A204.1 (cell line): ENCODE results near the gene PHACTR1.
"Not testable (repeated sequence)": the region's sequence is repeated elsewhere in the genome, so short reads cannot be mapped to it uniquely, and the experiment has no call there.

Experiments
- FAIRE-seq: peaks from 2 replicates; lab custom pipeline; 2012; peaks lifted over from hg19 to GRCh38; lab: Jason Lieb, UNC

Gene PHACTR1

DNA sequence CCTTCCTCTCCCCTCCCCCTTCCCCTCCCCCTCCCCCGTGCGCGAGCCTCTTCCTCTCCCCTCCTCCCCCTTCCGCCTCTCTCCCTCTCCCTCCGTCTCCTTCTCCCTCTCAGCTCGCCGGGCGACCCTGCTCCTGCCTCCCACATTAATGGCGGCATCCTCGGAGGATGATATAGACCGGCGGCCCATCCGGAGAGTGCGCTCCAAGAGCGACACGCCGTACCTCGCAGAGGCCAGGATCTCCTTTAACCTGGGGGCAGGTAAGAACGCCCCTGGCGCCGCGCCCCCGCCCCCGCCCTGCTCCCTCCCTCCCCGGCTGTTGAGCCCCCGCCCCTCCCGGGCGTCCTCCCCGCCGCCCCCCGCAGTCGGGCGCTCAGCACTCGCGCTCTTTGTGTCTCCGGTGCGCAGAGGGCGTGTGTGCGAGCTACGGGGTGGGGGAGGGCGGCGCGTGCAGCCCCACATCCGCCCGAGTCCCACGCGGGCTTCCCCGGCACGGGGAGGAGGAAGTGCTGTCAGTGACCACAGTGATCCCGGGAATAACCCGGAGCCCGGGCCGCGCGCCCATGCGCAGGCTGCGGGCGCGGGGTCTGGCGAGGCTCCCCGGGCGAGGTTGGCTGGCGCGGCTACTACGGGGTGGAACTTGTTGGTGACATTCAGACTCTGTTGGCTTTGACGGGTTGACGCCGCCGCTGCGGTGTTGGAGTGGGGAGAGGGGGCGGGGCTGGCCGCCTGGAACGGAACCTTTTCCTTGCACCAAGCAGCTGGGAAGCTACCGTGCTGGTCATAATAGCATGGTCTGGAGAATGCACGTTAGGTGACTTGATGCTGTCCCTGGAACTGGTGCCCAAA, 33.2 kb downstream of the PHACTR1 start:
- FAIRE-seq = no peak

DNA sequence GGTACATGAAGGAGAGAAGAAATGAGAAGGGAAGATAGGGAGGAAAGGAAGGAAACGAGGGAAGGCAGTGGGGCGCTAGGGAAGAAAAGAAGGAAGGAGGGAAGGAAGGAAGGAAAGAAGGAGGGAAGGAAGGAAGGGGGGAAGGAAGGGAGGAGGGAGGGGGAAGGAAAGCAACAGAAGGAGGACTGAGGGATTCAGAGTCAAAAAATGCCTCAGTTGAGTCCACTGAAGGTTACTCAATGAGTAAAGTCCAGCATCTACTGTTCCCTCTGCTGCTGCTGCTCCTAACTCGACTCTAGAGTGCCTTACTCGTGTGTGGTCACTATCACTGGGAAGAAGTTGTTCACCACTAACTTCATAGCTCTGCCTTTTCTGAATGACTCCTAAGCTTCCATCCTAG, 33.8 kb downstream of the PHACTR1 start:
- no peak for FAIRE-seq

DNA sequence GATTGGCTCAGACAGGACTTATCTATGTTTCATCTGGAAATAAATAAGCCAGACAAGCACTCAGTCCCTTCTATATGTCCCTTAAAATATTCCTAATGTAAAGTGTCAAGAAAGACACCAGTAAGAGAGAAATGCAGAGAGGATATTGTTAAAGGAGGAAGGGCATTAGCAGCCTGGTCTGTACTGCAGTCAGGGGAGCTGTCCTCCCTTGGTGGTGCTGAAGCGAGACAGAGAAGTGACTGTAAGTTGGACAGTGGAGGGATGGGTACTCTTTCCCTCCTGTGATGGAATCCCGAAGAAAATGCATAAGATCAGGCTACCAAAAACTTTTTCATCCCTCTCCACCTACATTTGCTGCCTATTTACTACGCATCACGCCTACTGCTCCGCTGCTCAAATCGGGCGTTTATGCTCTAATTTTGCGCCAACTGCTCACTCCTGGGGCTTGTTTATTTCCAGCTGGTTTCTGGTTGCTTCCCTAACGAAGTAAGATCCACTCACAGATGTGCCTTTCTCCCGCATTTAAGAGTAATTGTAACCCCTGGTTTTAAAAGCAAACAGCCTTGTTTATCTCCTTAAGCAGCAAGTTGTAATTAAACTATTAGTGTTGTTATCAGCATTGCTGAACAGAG, 35.2 kb downstream of the PHACTR1 start:
- no peak for FAIRE-seq

DNA sequence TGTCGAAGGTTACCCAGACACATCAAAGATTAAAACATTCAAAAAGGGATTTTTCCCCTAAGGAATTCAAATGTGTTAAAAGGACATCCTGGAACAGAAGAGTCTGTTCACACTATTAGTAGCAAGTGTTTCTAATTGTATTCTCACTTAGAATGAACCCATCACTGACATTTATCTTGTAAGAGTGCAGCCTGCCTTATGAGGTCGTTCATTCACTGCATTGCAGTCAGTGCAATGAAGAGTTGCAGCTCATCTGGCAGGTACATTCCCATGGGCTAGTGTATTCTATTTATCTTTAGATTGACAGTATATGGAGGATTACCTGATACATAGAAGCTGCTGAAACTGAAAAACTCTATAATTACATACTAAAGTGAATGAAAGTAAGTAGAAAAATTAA, 36.5 kb downstream of the PHACTR1 start:
- FAIRE-seq = no peak

DNA sequence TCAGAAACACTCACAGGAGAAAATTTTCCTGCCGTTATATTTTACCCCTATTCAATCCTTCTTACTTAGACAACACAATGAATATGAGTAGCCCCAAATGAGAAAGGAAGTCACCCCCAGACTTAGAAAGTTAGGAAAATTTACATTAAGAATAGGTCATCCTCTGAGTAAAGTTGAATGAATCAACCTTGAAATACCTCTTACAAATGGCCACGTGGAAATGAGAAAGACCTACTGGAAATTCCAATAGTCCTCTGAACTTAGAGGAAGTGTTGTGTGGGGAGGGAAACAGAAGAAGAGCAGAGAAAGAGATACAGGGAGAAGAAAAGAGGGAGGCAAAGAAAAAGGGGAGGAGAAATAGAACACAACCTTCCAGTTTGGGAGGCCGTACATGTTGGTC, 43.7 kb downstream of the PHACTR1 start:
- FAIRE-seq = no peak

DNA sequence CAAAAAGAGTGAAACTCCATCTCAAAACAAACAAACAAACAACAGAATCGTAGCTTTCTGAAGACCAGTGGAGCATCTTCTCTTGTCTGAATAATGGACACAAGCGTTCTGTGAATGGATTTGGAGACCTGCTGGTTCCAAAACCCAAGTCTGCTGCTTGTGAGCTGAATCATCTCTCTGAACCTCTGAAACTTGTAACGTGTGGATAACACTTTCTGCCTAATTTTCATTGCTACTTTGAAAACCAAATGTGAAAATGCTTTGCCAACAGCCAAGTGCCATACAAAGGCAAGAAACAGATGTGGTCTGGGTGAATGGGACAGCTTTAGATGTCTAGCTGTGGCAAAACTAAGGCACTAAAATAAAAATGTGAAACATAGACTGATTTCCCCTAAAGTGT, 44.3 kb downstream of the PHACTR1 start:
- FAIRE-seq = no peak

DNA sequence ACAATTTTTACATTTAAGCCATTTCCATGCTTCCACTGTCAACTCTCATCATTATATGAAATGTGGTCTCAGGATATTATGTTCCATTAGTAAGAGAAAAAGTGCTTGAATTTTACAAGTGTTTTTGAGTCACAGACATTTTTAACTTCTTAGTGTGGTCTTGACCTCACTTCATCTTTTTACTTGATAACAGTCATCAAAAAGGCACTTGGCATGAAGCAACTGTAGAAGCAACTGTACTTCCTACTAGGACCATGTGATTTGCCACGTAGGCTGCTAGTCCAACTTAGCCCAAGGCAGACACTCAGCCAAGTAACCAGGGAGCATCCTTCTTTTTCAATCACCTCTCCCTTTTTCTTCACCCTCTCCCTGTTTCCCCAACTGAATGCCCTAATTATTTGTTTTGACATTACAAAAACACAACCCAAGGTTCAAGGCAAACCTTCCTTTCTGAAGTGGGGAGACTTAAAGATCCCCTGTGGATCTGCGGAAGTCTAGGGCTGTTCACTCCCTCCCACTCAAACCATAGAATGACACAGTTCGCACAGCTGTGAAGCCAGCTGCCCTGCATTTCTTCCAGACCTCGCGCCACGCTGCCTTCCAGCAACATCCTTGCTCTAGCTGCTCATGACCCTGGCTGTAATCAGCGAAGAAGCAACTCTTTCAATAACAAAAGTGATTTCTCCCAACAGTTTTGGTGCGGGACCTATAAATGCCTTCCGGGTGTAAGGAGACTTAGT, 45.0 kb downstream of the PHACTR1 start:
- no peak for FAIRE-seq

DNA sequence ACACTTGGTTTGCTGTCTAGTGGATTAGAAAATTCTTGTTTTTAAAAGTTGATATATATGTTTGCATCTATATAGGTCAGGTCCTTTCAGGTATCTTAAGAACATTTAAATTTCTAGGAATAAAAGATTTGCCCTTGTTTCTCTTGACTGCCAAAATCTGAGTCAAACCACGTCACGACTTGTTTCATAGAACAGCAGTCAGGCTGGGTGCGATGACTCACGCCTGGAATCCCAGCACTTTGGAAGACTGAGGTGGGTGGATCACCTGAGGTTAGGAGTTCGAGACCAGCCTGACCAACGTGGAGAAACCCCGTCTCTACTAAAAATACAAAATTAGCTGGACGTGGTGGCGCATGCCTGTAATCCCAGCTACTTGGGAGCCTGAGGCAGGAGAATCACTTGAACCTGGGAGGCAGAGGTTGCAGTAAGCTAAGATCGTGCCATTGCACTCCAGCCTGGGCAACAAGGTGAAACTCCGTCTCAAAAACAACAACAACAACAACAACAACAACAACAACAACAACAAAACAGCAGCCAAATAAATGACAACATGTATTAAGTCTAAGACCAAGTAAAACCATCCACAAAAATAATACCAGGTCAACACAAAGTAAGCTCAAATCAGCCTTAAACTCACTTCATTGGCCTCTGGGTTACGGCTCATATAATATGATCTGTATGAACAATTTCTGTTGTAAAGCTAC, 46.3 kb downstream of the PHACTR1 start:
- not testable (repeated sequence) for FAIRE-seq

DNA sequence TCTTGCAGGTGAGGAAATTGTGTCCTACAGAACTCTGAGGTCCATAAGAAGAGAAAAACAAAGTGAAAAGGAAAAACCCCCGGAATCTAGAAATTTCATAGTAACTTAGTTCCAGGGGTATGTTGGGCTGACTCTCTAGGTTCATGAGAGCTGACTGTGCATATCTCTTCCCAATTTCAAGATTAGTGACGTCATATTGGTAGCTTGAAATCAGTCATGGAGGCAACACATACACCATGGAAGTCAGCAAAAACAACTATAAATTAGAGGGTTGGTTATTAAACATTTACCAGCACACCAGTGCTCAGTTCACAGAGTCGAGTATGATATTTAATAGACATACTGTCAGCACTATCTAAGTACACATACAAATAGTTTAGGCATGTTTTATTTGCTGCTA, 49.8 kb downstream of the PHACTR1 start:
- FAIRE-seq = no peak

DNA sequence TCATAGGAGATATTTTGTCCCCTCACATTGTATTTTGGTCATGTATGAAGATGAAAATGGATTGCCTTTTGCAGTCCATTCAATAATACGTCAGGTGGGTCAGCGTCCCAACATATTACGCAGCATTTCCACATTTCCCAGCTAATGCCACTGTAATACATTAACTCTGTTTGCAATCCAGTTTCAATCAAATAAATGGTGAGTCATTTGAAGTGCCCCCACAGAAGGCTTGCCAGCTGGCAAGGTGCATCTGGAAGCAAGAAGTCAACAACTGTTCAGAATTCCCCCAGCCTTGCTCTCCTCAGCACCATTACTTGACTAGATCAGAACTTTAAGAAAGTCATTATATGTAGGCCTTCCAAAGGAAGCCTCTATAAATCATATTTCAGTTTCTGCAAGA, 50.4 kb downstream of the PHACTR1 start:
- no peak for FAIRE-seq

DNA sequence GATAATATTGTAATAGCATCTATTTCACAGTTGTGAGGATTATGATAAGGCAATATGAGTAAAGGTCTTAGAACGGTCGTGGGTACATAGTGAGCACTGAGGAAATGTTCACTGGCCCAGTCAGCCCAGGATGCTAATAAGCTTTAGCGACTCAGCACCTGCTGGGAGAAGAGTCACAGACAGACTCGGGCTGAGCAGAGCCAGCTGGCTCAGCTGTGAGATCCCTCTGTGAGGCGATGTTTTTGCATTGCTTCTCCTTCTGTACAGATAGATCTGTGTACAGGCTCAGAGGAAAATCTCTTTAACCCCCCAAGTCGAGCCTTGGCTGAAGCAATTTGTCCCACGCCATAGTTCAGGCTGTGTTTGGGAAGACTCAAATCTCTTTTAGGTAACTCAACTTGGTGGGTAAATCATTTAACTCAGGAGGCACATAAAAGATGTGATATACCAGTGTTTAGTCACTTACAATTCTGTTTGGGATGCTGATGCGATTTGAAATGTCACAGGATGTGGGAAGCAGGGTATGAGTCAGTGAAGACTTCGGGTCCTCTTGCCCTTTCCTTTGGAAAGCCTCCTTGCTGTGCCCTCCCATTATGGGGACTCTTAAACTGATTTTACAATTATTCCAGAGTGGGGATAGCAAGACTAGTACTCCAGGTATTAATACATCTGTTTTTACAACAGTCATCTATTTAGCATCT, 53.1 kb downstream of the PHACTR1 start:
- no peak for FAIRE-seq

DNA sequence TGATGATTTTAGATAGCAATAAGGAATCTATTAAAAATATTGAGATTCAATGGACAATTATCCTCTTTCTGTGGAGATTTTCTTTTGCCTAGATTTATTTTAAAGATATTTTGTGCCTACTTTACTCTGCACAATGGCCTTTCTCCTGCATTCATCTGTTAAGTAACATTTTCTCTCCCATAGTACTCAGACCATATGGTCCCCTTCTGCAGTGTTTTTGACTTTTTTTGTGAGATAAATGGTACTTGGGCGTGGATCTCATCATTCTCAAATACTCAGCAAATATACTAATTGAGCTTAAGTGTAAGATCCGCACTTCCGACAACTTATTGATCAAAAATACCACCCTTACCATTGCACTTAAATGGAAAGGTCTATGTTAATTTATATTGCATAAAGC, 55.8 kb downstream of the PHACTR1 start:
- no peak for FAIRE-seq

DNA sequence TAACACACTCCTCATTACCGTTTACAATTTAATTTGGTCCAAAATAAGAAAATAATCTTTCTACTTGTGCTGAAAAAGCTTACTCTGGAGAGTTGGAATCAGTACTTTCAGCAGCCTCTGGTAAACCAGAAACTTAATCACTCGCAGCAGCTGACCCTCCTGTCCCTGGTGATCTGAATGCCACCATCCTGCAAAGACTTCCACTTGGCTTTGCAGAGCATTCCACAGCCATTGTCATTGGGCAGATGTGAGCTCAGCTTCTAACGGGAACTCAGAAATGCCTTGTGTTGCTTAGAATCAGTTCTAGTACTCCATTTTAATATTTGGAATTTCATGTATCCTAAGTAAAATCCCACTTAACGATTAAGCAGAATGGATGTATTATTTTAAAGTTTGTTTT, 59.7 kb downstream of the PHACTR1 start:
- FAIRE-seq = no peak

DNA sequence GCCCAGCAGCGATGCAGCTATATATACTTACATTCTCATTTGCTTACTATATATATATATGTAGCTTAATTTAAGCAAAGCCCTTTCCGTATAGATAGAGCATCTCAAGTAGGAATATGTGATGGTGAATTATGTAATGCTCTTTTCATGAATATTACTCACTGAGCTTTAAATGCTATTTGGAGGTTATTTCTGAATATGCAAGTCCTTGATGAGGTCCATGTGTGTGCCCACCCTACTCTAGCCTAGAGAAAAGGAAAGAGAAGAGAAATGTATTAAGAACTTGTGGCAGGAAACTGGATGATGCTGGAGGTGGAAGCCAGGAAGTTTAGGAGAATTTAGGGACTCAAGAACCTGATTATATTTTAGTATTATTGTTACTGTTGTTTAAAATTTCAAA, 63.2 kb downstream of the PHACTR1 start:
- no peak for FAIRE-seq

DNA sequence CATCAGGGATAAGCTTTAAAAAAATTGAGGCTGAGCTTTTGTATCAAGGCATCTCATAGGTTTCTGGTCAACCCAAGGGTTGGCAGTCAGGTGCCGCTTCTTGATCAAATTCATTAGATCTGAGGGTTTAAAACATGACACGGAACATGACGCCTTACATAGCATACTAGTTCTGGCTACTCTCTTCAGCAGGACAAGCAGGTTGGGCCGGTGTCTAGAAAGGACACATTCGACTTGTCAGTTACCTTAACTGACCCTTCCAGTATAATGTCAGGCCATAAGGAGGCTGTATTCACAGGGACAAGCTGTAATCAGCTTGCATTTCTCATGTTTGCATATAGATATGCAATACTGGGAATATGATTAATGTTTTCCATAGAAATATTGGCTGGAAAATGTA, 65.6 kb downstream of the PHACTR1 start:
- FAIRE-seq = no peak

DNA sequence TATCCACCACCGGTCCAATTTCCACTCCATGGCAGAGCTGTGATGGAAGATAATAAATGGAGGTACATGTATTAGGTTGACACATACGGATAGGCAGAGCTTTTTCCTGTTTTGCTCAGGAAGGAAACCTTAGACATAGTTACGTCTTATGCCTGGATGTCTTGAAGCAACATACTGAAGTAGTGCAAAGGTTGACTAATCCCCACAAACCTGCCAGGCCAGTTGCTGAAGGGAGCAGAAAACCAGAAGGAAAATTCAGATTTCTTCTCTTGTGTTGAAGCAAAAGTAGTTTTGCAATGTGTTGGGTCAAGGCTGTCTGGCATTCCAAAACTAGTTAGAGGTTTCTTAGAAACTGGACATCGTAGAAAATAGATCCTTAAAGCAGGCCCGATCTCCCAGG, 68.7 kb downstream of the PHACTR1 start:
- no peak for FAIRE-seq

DNA sequence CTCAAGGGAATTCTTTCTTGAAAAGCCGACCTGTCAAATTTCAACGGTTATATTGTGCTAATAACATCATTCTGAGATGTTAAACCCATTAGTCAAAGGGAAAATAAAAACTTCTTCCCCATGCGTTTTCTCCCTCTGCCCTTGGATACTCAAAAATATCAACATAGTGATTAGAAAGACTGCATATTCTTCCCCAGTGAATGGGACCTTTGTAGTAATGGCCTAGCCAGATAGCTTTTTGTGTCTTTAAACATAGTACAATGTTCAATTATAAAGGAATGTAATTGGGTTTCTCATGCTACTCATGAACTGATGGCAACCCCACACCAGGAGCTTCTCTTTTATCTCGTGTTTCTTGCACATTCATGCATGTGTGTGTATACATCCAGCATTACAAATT, 69.4 kb downstream of the PHACTR1 start:
- FAIRE-seq = no peak

DNA sequence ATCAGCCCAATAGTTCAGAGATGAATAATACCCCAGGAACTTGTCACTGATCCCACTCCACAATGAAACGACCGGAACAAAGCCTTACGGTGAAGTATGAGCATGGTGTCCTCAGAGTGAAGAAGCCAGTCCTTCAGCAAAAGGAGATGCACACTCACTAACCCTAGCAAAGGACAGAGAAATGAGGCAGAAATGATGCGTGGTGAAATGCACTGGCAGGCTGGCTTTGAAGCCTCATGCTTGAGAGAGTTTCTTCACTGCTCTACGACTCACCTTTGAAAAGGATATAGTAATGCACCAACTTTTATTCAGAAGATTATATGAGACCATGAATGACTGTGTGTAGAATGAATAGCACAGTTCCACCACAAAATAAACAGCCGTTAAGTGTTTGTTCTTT, 74.8 kb downstream of the PHACTR1 start:
- FAIRE-seq = no peak

DNA sequence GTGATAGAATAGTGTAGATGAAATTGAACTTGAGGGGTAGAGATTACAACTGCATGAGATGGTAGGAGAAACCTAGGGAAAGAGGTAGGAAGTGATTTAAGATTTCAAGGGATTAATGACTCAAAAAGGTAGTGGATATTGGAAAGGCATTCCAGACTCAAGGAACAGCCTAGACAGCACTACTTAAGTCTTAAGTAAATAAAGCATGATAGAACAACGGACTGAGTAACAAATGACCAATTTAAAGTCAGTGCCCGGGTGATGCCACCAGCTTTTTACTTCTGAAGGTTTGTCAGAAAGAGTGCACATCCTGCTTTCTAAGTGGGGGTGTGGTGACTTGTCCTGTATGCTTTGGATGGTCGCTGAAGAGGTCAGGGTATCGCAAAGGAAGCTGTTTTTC, 81.8 kb downstream of the PHACTR1 start:
- FAIRE-seq = no peak

DNA sequence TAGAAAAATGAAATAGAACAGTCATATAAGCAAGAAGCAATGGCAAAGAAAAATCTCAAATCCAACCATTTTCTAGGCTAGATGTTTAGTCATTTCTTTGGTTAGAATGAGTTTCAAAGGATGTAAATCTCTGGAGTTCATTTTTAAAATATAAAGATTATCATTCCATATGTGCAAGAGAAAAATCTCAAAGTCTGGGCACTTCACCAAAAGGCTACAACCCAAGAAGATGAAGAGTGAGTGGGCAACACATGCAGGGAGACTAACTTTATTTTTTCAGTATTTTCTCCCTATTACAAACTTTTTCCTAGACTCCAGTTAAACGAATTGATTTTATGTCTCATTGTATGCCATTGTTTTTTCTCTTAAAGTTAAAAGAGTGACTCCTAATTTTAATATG, 83.6 kb downstream of the PHACTR1 start:
- FAIRE-seq = no peak

DNA sequence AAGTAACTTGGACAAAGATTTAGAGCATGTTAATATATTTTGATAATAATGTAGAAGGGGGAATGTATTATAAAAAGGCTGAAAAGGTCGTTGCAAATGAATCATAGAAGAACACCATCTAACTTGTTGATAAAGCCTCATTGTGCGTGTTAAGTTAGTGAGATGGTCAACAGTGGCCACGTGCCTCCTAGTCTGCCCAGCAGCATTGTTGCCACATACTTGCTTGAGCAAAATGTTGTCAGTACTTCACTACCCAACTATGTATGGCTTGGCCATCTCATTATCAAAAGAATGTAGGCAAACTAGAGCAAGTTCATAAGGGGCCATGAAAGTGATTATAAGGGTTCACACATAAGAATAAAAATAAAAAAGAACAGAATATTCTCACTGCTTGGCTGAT, 84.6 kb downstream of the PHACTR1 start:
- no peak for FAIRE-seq

DNA sequence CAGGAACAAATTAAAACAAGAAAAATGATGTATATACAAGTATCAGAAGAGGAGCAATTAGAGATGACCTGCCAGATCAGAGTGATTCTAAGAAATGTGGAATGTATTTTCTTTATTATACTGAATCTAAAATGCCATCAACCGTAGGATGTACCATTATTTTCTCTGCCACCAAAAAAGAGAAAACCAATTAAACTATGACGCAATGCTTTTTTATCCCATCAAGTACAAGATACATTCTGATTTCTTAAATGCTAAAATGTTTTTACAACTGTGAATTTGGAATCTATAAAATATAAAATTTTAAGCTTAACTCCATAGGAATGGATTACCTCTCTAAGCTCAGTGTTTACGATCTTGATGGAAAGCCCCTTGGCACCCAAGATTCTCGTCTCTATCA, 85.9 kb downstream of the PHACTR1 start:
- no peak for FAIRE-seq
